Endothelial cell of umbilical vein (primary cell): ENCODE measurements around the gene ACTA2.

Experiments used
- CTCF ChIP-seq, 2 donors: IDR thresholded peaks; 1 replicate in 1 of 2; 2 replicates in 1 of 2; pipeline ENCODE4 v1.5.1; 2011; ENCODE audit warnings: low read length in 2 of 2, mild to moderate bottlenecking in 2 of 2, moderate library complexity in 2 of 2, control low read depth in 1 of 2, inconsistent platforms in 1 of 2, low read depth in 1 of 2; ENCODE audit not compliant: insufficient read depth in 1 of 2; ENCODE audit errors: extremely low read depth in 1 of 2
- EZH2 ChIP-seq: IDR thresholded peaks from 2 replicates; pipeline ENCODE4 v1.6.1; 2012; ENCODE audit warnings: borderline replicate concordance, low read depth, mild to moderate bottlenecking, moderate library complexity, low read length, inconsistent platforms; ENCODE audit not compliant: severe bottlenecking
- FOS ChIP-seq: IDR thresholded peaks from 2 replicates; pipeline ENCODE4 v1.6.1; 2011; ENCODE audit warnings: mild to moderate bottlenecking, low read length, moderate library complexity, borderline replicate concordance; ENCODE audit not compliant: insufficient read depth
- GATA2 ChIP-seq: IDR thresholded peaks from 2 replicates; pipeline ENCODE4 v1.7.0; 2011; ENCODE audit warnings: low read depth, mild to moderate bottlenecking, moderate library complexity, mixed read lengths, low read length; ENCODE audit not compliant: insufficient read length, insufficient read depth
- JUN ChIP-seq: IDR thresholded peaks from 2 replicates; pipeline ENCODE4 v1.6.1; 2011; ENCODE audit warnings: borderline replicate concordance, low read depth; ENCODE audit not compliant: insufficient read length, insufficient read depth
- MAX ChIP-seq: IDR thresholded peaks from 2 replicates; pipeline ENCODE4 v1.6.1; 2011; ENCODE audit not compliant: insufficient read depth, insufficient read length
- POLR2A ChIP-seq: IDR thresholded peaks from 2 replicates; pipeline ENCODE4 v1.6.1; 2012; ENCODE audit warnings: low read depth, mild to moderate bottlenecking, control low read depth, low read length

- TF ChIP-seq CTCF (IDR thresholded peaks at IDR 0.05; ENCODE audit: extremely low read depth in 1 of 2, insufficient read depth in 1 of 2, low read depth in 1 of 2, low read length in 2 of 2), result no peak
- no peak for TF ChIP-seq POLR2A
- TF ChIP-seq JUN, result no peak
- no peak for TF ChIP-seq EZH2
- TF ChIP-seq MAX, result no peak
- no peak for TF ChIP-seq GATA2
- no peak for TF ChIP-seq FOS
These were observed 6.4 kb downstream of the ACTA2 start for GRCh38 chr10:88946200-88946599.
